ENCODE data around the gene TAF6L. TPM values are rescaled to one million over a fixed set of nuclear protein-coding genes. Genes with fewer than 3 reads are reported as not detected.

TAF6L gene
- total RNA-seq, 1 donor: 7.3 TPM

- peaks cover 53% of the 10 kb centered on the region for H3K4me1 ChIP-seq (ENCODE audit: insufficient read depth, low read length)
- no peaks in the 10 kb centered on the region for H3K9me3 ChIP-seq (ENCODE audit: low read depth, low read length)
- no peaks in the 10 kb centered on the region for H3K27me3 ChIP-seq (ENCODE audit: insufficient read depth, low read length)
- peak within 1 kb of the TSS; percentile 65 for H3K4me3 ChIP-seq (ENCODE audit: low read length)
Measured at GRCh38 chr11:62787005-62787759, 16.0 kb downstream of the TAF6L start, which contains the start of gene TMEM179B. TSS of gene TMEM179B (plus strand) at chr11:62787402. CDS start at chr11:62787432, 30 bp downstream.

- peaks cover 58% of the 10 kb centered on the region for H3K4me1 ChIP-seq (ENCODE audit: insufficient read depth, low read length)
- H3K9me3 ChIP-seq (ENCODE audit: low read depth, low read length): no peaks in the 10 kb centered on the region
- H3K27me3 ChIP-seq (ENCODE audit: insufficient read depth, low read length): no peaks in the 10 kb centered on the region
- H3K4me3 ChIP-seq (ENCODE audit: low read length): no peak overlapping the region
Measured at GRCh38 chr11:62788991-62789390, 17.8 kb downstream of the TAF6L start.

- no peaks in the 10 kb centered on the region for H3K9me3 ChIP-seq (ENCODE audit: low read depth, low read length)
- no peaks in the 10 kb centered on the region for H3K27me3 ChIP-seq (ENCODE audit: insufficient read depth, low read length)
- peaks cover 58% of the 10 kb centered on the region for H3K4me1 ChIP-seq (ENCODE audit: insufficient read depth, low read length)
- H3K4me3 ChIP-seq (ENCODE audit: low read length): no peak overlapping the region
Measured at GRCh38 chr11:62789576-62789975, 18.4 kb downstream of the TAF6L start.

GRCh38 chr11:62791501-62792201 is 20.5 kb downstream of the TAF6L start, which contains the start of gene TMEM223:
TSS of gene TMEM223 (minus strand) at chr11:62792006. CDS start at chr11:62791994, 12 bp downstream.
- Histone ChIP-seq H3K9me3 (ENCODE audit: low read depth, low read length) (no peaks in the 10 kb centered on the region), H3K27me3 (ENCODE audit: insufficient read depth, low read length) (no peaks in the 10 kb centered on the region), H3K4me3 (ENCODE audit: low read length) (peak within 1 kb of the TSS; percentile 85), H3K4me1 (ENCODE audit: insufficient read depth, low read length) (peaks cover 48% of the 10 kb centered on the region)

- H3K4me1 ChIP-seq (ENCODE audit: insufficient read depth, low read length): peaks cover 48% of the 10 kb centered on the region
Measured at GRCh38 chr11:62792202-62792575, 21.0 kb downstream of the TAF6L start.

GRCh38 chr11:62794201-62794775 is 23.1 kb downstream of the TAF6L start:
- no peaks in the 10 kb centered on the region for H3K9me3 ChIP-seq (ENCODE audit: low read depth, low read length)
- no peaks in the 10 kb centered on the region for H3K27me3 ChIP-seq (ENCODE audit: insufficient read depth, low read length)
- H3K4me1 ChIP-seq (ENCODE audit: insufficient read depth, low read length): peaks cover 31% of the 10 kb centered on the region
- no peak overlapping the region for H3K4me3 ChIP-seq (ENCODE audit: low read length)

More at GRCh38 chr11:62792202-62792575, 21.0 kb downstream of the TAF6L start:
- Histone ChIP-seq H3K9me3 (ENCODE audit: low read depth, low read length) (no peaks in the 10 kb centered on the region), H3K27me3 (ENCODE audit: insufficient read depth, low read length) (no peaks in the 10 kb centered on the region), H3K4me3 (ENCODE audit: low read length) (peak overlapping the region; percentile 85)

- no peak overlapping the region for H3K4me3 ChIP-seq (ENCODE audit: low read length)
- no peaks in the 10 kb centered on the region for H3K27me3 ChIP-seq (ENCODE audit: insufficient read depth, low read length)
- H3K9me3 ChIP-seq (ENCODE audit: low read depth, low read length): no peaks in the 10 kb centered on the region
- H3K4me1 ChIP-seq (ENCODE audit: insufficient read depth, low read length): peaks cover 13% of the 10 kb centered on the region
Measured at GRCh38 chr11:62796281-62796680, 25.1 kb downstream of the TAF6L start.

GRCh38 chr11:62799486-62799885 is 28.3 kb downstream of the TAF6L start:
- Histone ChIP-seq H3K4me3 (ENCODE audit: low read length) (no peak overlapping the region), H3K4me1 (ENCODE audit: insufficient read depth, low read length) (peaks cover 13% of the 10 kb centered on the region), H3K9me3 (ENCODE audit: low read depth, low read length) (no peaks in the 10 kb centered on the region), H3K27me3 (ENCODE audit: insufficient read depth, low read length) (no peaks in the 10 kb centered on the region)

GRCh38 chr11:62801071-62801470 is 29.9 kb downstream of the TAF6L start:
- Histone ChIP-seq H3K4me1 (ENCODE audit: insufficient read depth, low read length) (peaks cover 19% of the 10 kb centered on the region), H3K4me3 (ENCODE audit: low read length) (no peak overlapping the region), H3K9me3 (ENCODE audit: low read depth, low read length) (no peaks in the 10 kb centered on the region), H3K27me3 (ENCODE audit: insufficient read depth, low read length) (no peaks in the 10 kb centered on the region)

GRCh38 chr11:62804310-62805075 is 33.3 kb downstream of the TAF6L start:
- Histone ChIP-seq H3K4me1 (ENCODE audit: insufficient read depth, low read length) (peaks cover 42% of the 10 kb centered on the region), H3K9me3 (ENCODE audit: low read depth, low read length) (no peaks in the 10 kb centered on the region), H3K27me3 (ENCODE audit: insufficient read depth, low read length) (no peaks in the 10 kb centered on the region), H3K4me3 (ENCODE audit: low read length) (peak overlapping the region; percentile 94)

GRCh38 chr11:62805076-62805892 is 34.1 kb downstream of the TAF6L start, which contains the start of gene NXF1:
TSS of gene NXF1 (minus strand) at chr11:62805440. CDS start at chr11:62805356, 84 bp downstream.
- Histone ChIP-seq H3K9me3 (ENCODE audit: low read depth, low read length) (no peaks in the 10 kb centered on the region), H3K27me3 (ENCODE audit: insufficient read depth, low read length) (no peaks in the 10 kb centered on the region), H3K4me1 (ENCODE audit: insufficient read depth, low read length) (peaks cover 42% of the 10 kb centered on the region), H3K4me3 (ENCODE audit: low read length) (peak within 1 kb of the TSS; percentile 94)

GRCh38 chr11:62805961-62806441 is 34.8 kb downstream of the TAF6L start:
- H3K27me3 ChIP-seq (ENCODE audit: insufficient read depth, low read length): no peaks in the 10 kb centered on the region
- peaks cover 42% of the 10 kb centered on the region for H3K4me1 ChIP-seq (ENCODE audit: insufficient read depth, low read length)
- H3K4me3 ChIP-seq (ENCODE audit: low read length): peak overlapping the region; percentile 94
- no peaks in the 10 kb centered on the region for H3K9me3 ChIP-seq (ENCODE audit: low read depth, low read length)

- Histone ChIP-seq H3K4me1 (ENCODE audit: insufficient read depth, low read length) (peaks cover 42% of the 10 kb centered on the region), H3K4me3 (ENCODE audit: low read length) (no peak overlapping the region), H3K9me3 (ENCODE audit: low read depth, low read length) (no peaks in the 10 kb centered on the region), H3K27me3 (ENCODE audit: insufficient read depth, low read length) (no peaks in the 10 kb centered on the region)
Measured at GRCh38 chr11:62806611-62807121, 35.5 kb downstream of the TAF6L start.

- no peaks in the 10 kb centered on the region for H3K27me3 ChIP-seq (ENCODE audit: insufficient read depth, low read length)
- H3K4me3 ChIP-seq (ENCODE audit: low read length): no peak overlapping the region
- no peaks in the 10 kb centered on the region for H3K9me3 ChIP-seq (ENCODE audit: low read depth, low read length)
- H3K4me1 ChIP-seq (ENCODE audit: insufficient read depth, low read length): peaks cover 40% of the 10 kb centered on the region
Measured at GRCh38 chr11:62810748-62811147, 39.6 kb downstream of the TAF6L start.
